Osteoblast (primary cell): ENCODE results near the gene PDE11A. TPM values are rescaled to one million over a fixed set of nuclear protein-coding genes. Genes with fewer than 3 reads are reported as not detected.

Experiments
- DNase-seq: peaks from one replicate; pipeline ENCODE4 v3.0.0; 2011; ENCODE audit warnings: low spot score, mixed read lengths; ENCODE audit not compliant: insufficient read length; ENCODE audit errors: missing footprints
- H2AFZ ChIP-seq: 2 replicates; pipeline ENCODE4 v1.6.0; 2011; ENCODE audit warnings: mild to moderate bottlenecking, low read length
- H3K27ac ChIP-seq: 2 replicates; pipeline ENCODE4 v1.5.1; 2011; ENCODE audit warnings: mild to moderate bottlenecking, low read depth, low read length, moderate library complexity
- H3K27me3 ChIP-seq: 2 replicates; pipeline ENCODE4 v1.6.0; 2012; ENCODE audit warnings: mild to moderate bottlenecking, control low read depth, inconsistent platforms, low read length, moderate library complexity; ENCODE audit not compliant: insufficient read depth
- H3K36me3 ChIP-seq: 2 replicates; pipeline ENCODE4 v1.5.1; 2011; ENCODE audit warnings: mild to moderate bottlenecking, low read length, control low read depth, moderate library complexity; ENCODE audit not compliant: insufficient read depth
- H3K4me1 ChIP-seq: 2 replicates; pipeline ENCODE4 v1.5.1; 2011; ENCODE audit warnings: mild to moderate bottlenecking, low read length, control low read depth, moderate library complexity; ENCODE audit not compliant: insufficient read depth
- H3K4me2 ChIP-seq: 2 replicates; pipeline ENCODE4 v1.6.0; 2011; ENCODE audit warnings: mild to moderate bottlenecking, low read length; ENCODE audit not compliant: insufficient read depth
- H3K4me3 ChIP-seq: fragments of 200-600 bp; sonication (generic); 3 replicates; pipeline ENCODE4 v1.5.1; 2012; ENCODE audit warnings: mild to moderate bottlenecking, low read length, inconsistent platforms; ENCODE audit not compliant: insufficient read depth
- H3K79me2 ChIP-seq: 2 replicates; pipeline ENCODE4 v1.6.0; 2012; ENCODE audit warnings: mild to moderate bottlenecking, low read length, control low read depth, inconsistent platforms; ENCODE audit not compliant: insufficient read depth
- H3K9me3 ChIP-seq: 2 replicates; pipeline ENCODE4 v1.5.1; 2011; ENCODE audit warnings: low read depth, low read length, control low read depth
- H4K20me1 ChIP-seq: 2 replicates; pipeline ENCODE4 v1.6.0; 2012; ENCODE audit warnings: mild to moderate bottlenecking, low read length, control low read depth; ENCODE audit not compliant: insufficient read depth
- total RNA-seq: library from RNA; depleted of rRNA; stranded (reverse); fragments of >200 nt; gene quantifications from 2 replicates; pipeline ENCODE4 v1.2.3, GENCODE V29; 2012
- TF ChIP-seq, protein P1 (sequence below): IDR thresholded peaks from 2 replicates; pipeline ENCODE4 v1.5.1; 2011; ENCODE audit warnings: mild to moderate bottlenecking, low read depth, low read length, moderate library complexity; ENCODE audit errors: extremely low read depth

PDE11A gene
- total RNA-seq, 1 donor: 0.36 TPM

DNA sequence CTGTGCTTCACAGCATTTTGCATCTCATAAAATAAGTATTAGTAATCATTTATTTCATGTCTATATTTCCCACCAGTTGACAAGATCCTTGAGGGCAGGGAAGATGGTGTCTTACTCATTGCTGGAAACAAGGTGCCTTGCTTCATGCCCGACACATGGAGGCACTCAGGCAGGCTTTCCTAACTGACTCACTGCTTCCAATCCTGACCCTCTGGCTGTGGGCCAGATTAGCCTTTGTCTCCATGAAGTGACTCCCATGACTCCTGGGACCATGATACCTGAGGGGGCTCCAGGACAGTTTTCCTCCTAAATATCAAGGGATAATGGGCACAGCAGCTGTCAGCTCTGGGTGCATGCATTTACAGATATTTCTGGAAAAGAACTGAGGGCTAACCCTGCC, 405.0 kb downstream of the PDE11A start:
- TF ChIP-seq, protein P1, sequence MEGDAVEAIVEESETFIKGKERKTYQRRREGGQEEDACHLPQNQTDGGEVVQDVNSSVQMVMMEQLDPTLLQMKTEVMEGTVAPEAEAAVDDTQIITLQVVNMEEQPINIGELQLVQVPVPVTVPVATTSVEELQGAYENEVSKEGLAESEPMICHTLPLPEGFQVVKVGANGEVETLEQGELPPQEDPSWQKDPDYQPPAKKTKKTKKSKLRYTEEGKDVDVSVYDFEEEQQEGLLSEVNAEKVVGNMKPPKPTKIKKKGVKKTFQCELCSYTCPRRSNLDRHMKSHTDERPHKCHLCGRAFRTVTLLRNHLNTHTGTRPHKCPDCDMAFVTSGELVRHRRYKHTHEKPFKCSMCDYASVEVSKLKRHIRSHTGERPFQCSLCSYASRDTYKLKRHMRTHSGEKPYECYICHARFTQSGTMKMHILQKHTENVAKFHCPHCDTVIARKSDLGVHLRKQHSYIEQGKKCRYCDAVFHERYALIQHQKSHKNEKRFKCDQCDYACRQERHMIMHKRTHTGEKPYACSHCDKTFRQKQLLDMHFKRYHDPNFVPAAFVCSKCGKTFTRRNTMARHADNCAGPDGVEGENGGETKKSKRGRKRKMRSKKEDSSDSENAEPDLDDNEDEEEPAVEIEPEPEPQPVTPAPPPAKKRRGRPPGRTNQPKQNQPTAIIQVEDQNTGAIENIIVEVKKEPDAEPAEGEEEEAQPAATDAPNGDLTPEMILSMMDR: no peak
- no peaks in the 10 kb centered on the region for H3K27me3 ChIP-seq
- H3K4me1 ChIP-seq: no peaks in the 10 kb centered on the region
- H3K27ac ChIP-seq: no peak overlapping the region
- H4K20me1 ChIP-seq: no peaks in the 10 kb centered on the region
- H3K4me2 ChIP-seq: no peak overlapping the region
- no peaks in the 10 kb centered on the region for H3K36me3 ChIP-seq
- H3K4me3 ChIP-seq: no peak overlapping the region
- H2AFZ ChIP-seq: no peak overlapping the region
- no peak for DNase-seq
- no peaks in the 10 kb centered on the region for H3K9me3 ChIP-seq
- no peaks in the 10 kb centered on the region for H3K79me2 ChIP-seq

DNA sequence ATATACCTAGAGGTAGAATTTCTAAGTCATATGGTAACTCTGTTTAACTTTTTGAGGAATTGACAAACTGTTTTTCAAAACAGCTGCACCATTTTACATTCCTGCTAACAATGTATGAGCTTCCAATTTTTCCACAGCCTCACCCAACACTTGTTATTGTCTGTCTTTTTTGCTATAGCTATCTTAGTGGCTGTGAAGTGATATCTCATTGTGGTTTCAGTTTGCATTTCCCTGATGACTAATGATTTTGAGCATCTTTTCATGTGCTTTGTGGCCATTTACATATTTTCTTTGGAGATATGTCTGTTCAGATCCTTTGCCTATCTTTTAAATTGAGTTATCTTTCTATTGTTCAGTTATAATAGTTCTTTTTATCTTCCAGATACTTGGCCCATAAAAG, 406.2 kb downstream of the PDE11A start:
- Histone ChIP-seq H3K27ac (no peak overlapping the region), H3K79me2 (no peaks in the 10 kb centered on the region), H3K36me3 (no peaks in the 10 kb centered on the region), H3K4me1 (no peaks in the 10 kb centered on the region), H2AFZ (no peak overlapping the region), H3K4me3 (no peak overlapping the region), H4K20me1 (no peaks in the 10 kb centered on the region), H3K27me3 (no peaks in the 10 kb centered on the region), H3K4me2 (no peak overlapping the region), H3K9me3 (no peaks in the 10 kb centered on the region)
- TF ChIP-seq, protein P1: no peak
- no peak for DNase-seq

DNA sequence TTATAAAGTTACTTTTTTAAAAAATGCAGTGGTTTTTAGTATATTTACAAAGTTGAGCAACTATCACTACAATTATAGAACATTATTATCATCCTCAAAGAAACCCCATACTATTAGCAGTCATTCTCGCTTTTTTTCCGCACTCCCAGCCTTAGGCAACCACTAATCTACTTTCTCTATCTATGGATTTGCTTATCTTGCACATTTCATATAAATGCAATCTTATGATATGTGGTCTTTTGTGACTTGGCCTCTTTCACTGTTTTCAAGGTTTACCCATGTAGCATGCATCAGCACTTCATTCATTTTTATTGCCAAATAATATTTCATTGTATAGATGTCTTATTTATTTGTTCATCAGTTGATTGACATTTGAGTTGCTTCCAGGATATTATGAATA, 406.6 kb downstream of the PDE11A start:
- no peak overlapping the region for H3K27ac ChIP-seq
- no peak overlapping the region for H3K4me3 ChIP-seq
- TF ChIP-seq, protein P1: no peak
- no peak overlapping the region for H3K4me2 ChIP-seq
- H2AFZ ChIP-seq: no peak overlapping the region
- no peaks in the 10 kb centered on the region for H3K27me3 ChIP-seq
- no peaks in the 10 kb centered on the region for H3K4me1 ChIP-seq
- no peak for DNase-seq
- H3K36me3 ChIP-seq: no peaks in the 10 kb centered on the region
- no peaks in the 10 kb centered on the region for H3K79me2 ChIP-seq
- H4K20me1 ChIP-seq: no peaks in the 10 kb centered on the region
- no peaks in the 10 kb centered on the region for H3K9me3 ChIP-seq

- TF ChIP-seq, protein P1: no peak
- no peaks in the 10 kb centered on the region for H3K36me3 ChIP-seq
- DNase-seq: no peak
- no peak overlapping the region for H3K4me2 ChIP-seq
- no peak overlapping the region for H3K4me3 ChIP-seq
- H4K20me1 ChIP-seq: no peaks in the 10 kb centered on the region
- no peak overlapping the region for H2AFZ ChIP-seq
- H3K9me3 ChIP-seq: no peaks in the 10 kb centered on the region
- H3K4me1 ChIP-seq: no peaks in the 10 kb centered on the region
- no peaks in the 10 kb centered on the region for H3K79me2 ChIP-seq
- no peaks in the 10 kb centered on the region for H3K27me3 ChIP-seq
- H3K27ac ChIP-seq: no peak overlapping the region
These were observed 407.2 kb downstream of the PDE11A start for GRCh38 chr2:177665328-177665727.
